Measurements from ENCODE around the gene URI1.
"Not testable (repeated sequence)": the region's sequence is repeated elsewhere in the genome, so short reads cannot be mapped to it uniquely, and the experiment has no call there.

Gene URI1

DNA sequence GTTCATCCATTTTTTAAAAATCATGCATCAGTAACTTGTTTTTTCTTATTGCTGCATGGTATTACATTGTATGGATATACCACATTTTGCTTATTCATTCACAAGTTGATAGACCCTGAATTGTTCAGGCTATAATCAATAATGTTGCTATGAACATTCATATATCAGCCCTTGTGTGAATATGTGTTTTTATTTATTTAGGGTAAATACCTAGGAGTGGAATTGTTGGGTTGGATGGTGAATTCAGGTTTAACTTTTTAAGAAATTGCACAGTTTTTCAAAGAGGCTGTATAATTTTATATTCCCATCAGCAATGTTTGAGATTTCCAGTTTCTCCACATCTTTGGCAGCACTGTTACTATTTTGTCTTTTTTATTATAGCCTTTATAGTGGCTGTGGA, 82.1 kb downstream of the URI1 start:
- DNase-seq (ENCODE audit: low read depth): no peak

DNA sequence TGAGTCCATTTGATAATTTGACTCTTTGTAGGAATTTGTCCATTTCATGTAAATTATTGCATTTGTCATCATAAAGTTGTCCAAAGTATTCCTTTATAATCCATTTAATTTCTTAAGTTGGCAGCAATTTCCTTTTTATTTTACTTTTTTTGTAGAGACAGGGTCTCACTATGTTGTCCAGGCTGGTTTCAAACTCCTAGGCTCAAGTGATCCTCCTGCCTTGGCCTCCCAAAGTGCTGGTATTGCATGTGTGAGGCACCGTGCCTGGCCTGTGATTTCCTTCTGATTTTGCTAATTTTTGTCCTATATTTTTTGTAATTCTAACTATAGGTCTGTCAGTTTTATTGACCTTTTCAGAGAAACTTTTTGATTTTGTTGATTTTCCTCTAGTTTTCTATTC, 84.9 kb downstream of the URI1 start:
- no peak for DNase-seq (ENCODE audit: low read depth)

DNA sequence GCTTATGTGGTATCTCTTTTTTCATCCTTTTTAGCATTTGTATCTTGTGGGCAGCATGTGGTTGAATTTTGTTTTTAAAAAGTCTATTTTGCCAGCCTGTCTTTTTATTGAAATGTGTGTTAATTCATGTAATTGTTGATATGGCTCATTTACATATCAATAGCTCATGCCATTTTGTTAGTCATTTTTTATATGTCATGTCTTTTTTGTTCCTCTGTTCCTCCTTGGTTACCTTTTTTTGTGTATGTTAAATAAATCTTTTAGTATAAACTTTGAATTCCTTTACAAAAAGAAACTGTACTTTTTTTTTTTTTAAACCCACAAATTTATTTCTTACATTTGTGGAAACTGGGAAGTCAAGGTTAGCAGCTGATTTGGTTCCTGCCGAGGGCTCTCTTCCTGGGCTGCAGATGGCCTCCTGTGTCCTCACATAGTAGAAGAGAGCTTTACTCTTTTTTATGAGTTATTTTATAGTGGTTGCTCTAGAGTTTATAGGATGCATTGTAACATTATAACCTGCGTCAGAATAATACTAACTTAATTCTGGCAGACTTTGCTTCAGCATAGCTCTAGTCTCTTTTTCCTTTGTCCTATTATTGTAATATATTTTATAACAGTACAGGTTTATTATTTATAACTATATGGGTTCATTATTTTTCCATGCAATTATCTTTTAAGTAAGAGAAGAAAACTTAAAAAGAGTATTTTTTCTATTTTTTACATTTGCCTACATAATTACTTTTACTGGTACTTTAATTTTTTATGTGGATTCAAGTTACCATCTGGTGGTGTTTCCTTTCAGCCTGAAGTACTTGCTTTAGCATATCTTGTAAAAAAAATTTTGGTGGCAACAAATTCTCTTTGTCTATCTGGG, 86.3 kb downstream of the URI1 start:
- DNase-seq (ENCODE audit: low read depth): no peak

DNA sequence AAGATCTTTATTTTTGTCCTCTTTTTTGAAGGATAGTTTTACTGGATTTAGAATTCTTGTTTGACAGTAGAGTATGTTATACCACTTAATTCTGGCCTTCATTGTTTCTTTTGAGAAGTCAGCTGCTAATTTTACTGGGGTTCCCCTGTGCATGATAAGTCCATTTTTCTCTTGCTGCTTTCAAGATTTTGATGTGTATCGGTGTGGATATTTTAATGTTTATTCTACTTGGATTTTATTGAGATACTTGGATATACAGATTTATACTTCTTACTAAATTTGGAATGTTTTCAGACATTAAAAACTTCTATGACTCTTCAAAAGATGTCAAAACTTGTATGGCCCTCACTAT, 86.9 kb downstream of the URI1 start:
- DNase-seq (ENCODE audit: low read depth): no peak

DNA sequence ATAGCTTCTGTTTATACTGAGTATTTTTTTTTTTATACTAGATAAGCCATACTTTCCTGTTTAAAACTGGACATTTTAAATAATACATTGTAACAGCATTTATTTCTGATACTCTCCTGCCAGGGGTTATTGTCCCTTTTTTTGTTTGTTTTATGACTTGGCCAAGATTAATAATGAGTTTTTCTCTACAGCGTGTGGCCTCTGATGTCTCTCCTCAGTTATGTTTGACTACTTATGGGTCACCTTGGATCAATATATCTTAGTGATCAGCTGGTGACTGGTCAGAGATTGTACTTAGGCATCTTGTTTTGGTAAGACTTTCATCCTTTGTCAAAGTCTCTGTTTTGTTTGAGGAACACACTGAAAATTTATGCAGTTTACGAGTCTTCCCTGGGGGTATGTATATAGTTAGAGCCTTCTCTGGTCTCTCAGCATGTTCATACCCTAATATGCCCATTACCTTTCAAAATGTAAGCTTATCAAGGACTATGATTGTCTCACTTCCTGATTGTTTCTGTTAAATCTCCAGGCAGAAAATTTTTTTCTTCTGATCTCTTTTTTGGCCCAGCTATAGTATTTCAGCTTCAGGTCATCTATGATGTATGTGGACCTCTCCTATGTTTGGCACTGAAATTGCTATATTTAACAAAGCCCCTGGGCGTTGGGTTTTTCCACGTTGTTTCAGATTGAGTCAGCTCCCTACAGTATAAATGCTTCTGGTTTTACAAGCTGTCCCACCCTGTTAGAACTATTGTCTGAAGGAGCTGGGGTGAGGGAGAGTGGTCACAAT, 87.9 kb downstream of the URI1 start:
- DNase-seq (ENCODE audit: low read depth): no peak

DNA sequence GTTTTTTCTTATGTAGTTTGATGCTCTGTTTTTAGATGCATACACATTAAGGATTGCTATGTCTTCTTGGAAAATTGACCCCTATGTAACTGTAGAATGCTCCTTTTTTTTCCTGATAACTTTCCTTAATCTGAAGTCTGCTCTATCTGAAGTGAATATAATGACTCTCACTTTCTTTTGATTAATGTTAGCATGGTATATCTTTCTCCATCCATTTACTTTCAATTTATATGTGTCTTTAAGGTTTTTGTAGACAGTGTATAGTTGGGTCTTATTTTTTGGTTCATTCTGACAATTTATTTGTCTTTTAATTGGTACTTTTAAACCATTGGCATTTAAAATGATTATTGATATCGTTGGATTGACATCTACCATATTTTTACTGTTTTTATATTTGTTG, 92.3 kb downstream of the URI1 start:
- no peak for DNase-seq (ENCODE audit: low read depth)

DNA sequence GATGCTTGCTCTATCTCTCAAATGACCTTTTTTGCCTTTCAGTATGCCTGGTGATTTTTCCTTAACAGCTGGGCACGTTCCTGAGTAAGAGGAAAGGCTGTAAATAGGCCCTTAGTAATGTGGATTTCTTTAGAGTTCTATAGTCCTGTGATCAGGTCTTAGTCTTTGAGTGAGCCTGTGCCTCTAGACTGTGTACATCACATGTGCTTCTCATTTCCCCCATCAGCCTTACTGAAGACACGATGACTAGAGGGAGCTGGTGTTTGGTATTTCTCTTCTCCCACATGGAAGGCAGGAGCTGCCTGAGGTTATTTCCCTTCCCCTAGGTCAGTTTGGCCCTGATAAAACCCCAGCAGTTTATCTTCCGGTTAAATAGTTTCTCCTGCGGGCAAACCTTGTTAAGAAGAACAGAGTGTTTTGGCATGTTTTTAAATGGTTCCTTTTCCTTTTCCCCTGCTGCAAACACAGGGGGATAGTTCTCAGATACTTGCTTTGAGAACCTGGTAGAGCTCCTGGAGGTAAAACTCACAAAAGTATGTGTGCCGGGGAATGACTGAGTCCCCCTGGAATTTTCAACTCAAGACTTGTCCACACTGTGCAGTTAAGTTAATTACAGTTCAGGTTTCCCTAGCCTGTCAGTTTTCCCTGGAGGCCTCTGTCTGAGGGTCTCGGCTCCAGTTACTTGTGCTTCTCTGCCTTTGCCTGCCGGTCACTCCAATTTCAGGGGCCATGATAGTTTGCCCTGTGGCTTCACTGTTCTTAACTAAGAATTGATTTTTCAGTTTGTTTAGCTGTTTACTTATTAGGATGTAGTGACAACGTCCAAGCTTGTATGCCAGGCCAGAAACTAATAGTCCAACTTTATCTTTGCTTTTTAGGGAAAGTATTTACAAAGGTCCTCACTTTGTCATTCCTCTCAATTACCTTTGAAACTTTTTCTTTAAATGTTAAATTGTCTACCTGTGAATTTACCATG, 94.4 kb downstream of the URI1 start:
- no peak for DNase-seq (ENCODE audit: low read depth)

DNA sequence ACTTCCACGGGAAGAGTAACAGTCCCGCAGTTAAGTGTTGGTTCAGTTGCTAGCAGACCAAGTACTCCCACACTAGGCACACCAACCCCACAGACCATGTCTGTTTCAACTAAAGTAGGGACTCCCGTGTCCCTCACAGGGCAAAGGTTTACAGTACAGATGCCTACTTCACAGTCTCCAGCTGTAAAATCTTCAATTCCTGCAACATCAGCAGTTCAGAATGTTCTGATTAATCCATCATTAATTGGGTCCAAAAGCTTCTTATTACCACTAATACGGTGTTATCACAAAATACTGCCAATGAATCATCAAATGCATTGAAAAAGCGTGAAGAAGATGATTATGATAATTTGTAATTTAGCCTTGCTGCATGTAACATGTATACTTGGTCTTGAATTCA, 95.8 kb downstream of the URI1 start:
- no peak for DNase-seq (ENCODE audit: low read depth)

DNA sequence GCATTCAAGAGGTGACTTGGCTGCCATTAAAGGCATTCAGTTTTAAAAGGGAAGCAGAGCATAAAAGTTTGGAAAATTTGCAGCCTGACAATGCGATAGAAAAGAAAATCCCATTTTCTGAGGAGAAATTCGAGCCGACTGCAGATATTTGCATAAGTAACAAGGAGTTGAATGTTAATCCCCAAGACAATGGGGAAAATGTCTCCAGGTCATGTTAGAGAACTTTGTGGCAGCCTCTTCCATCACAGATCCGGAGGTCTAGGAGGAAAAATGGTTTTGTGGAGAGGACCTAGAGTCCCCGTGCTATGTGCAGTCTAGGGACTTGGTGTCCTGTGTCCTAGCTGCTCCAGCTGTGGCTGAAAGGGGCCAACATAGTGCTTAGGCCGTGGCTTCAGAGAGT, 99.9 kb downstream of the URI1 start:
- DNase-seq (ENCODE audit: low read depth): not testable (repeated sequence)

DNA sequence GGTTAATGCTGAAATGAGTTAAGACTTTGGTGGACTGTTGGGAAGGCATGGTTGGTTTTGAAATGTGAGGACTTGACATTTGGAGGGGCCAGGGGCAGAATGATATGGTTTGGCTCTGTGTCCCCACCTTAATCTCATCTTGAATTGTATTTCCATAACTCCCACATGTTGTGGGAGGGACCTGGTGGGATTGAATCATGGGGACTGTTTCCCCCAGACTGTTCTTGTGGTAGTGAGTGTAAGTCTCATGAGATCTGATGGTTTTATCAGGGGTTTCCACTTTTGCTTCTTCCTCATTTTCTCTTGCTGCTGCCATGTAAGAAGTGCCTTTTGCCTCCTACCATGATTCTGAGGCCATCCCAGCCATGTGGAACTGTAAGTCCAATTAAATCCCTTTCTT, 101.0 kb downstream of the URI1 start:
- not testable (repeated sequence) for DNase-seq (ENCODE audit: low read depth)

DNA sequence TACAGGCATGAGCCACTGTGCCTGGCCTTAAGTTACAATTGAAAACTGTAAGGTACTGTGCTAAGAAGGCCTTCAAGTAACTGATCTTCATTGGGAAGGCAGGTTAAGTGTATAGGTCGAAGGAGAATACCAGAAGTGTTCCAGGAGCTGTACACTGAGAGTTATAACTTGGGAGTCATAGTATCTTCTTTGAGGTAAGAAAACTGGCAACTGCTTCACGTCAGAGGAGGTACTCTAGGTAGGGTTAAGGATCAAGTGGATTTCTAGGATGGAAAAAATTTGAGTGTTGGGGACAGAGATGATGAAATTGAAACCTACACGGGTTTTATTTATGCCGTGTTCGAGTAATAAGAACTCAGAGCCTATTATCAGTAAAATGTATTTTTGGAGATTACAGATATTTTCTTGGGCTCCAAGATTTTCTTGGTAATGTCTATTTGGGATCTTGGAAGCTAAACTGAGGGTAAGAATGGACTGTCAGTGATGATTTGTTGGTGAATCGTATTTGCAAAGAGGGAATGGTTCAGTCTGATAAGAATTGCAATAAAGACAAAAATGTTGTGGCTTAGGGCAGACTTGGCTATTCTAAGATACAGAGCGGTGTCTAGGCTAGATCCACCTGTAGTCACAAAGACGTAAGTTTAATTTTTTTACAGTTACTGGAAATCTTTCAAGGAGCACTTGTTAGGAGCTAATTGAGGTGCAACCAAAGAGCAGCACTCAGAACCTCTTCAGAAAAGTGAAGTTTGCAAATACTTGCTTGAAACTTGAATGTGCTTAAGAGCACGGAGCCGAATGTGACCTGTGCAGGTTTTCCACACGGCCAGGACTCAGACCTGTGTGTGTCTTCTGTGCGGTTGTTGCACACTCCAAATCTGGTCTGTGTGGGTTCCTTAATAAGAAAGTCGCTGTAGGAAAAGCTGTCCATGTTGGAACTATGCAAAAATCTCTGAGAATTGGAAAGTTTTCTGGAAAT, 102.5 kb downstream of the URI1 start:
- no peak for DNase-seq (ENCODE audit: low read depth)

DNA sequence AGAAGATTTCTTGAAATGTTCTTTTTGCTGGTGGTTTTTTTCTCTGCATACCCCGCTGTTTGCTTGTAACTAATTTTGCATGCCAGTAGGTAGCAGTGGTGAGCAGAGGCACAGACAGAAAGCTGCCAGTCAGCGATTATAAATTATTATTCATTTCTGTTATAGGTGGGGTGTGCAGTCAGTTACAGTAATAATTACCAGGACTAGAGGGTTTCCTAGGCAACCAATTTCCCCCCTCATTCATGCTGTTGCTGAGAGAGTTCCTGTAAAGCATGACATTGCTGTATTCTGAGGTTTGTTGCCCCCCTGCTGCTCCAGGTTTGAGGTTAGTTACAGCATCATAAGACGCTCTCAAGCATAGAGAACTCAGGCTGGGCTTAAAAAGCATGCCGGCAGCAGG, 104.5 kb downstream of the URI1 start:
- no peak for DNase-seq (ENCODE audit: low read depth)

DNA sequence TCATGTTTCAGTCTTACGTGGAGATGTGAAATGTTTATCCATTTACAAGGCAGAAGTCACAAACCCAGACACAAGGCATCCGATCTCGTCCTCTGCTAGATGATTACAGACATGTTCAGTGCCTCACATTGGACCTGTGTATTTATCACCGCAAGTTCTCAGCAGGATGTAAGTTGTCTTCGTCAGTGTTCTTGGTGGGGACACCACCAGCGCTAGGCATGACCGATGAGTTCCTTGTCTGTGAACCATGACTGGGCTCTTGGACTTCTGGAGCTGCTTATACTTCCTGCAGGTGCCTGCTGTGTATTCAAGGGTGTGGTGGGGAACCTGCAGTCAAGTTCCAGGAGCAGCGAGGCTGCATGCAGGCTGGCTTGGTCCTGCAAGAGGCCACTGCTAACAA, 105.4 kb downstream of the URI1 start:
- DNase-seq (ENCODE audit: low read depth): no peak

DNA sequence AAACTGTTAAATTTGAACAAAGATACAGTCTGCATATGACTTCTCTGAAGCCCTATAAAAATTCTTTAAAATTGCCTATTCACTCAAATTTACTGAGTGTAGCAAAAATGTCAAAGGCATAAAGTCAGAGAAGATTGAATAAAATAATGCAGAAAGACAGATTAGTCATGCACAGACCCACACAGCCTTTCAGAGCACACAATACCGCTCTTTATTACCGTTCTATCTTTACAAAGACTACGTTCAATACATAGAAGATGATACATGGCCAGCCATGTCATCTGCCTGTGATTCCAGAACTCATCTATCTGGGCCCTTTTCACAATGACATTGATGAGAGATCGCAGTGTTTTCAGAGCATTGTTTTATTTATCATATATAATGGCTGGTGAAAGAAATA, 107.2 kb downstream of the URI1 start:
- no peak for DNase-seq (ENCODE audit: low read depth)

DNA sequence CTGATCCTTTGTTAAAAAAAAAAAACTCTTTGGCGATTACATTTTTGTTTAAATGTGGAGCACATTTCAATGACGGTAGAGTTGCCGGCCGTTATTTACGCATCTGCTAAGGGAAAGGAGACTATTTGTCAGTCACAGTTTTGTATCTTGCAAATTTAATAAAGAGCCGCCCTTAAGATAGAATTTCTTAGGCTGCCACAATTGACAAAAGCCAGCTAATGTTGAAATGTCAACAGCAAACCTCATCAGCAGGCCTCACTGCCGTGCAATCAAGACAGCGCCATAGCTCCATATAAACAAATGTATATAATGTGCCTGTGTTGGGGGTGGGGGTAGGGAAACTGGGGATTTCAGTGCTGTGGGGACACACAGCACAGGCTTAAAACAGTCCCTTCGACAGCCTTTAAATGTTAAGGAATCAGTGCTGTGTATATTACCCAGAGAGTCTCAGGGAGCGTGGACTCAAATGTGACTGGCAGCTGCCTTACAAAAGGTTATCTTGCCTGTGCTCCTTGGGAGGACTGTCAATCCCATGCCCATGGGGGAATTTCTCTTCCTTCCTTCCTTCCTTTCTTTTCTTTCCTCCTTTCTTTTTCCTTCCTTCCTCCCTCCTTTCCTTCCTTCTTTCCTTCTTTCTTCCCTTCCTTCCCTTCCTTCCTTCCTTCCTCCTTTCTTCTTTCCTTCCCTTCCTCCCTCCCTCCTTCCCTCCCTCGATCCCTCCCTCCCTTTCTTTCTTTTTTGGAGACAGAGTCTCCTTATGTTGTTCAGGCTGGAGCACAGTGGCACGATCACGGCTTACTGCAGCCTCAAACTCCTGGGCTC, 108.0 kb downstream of the URI1 start:
- DNase-seq (ENCODE audit: low read depth): no peak

DNA sequence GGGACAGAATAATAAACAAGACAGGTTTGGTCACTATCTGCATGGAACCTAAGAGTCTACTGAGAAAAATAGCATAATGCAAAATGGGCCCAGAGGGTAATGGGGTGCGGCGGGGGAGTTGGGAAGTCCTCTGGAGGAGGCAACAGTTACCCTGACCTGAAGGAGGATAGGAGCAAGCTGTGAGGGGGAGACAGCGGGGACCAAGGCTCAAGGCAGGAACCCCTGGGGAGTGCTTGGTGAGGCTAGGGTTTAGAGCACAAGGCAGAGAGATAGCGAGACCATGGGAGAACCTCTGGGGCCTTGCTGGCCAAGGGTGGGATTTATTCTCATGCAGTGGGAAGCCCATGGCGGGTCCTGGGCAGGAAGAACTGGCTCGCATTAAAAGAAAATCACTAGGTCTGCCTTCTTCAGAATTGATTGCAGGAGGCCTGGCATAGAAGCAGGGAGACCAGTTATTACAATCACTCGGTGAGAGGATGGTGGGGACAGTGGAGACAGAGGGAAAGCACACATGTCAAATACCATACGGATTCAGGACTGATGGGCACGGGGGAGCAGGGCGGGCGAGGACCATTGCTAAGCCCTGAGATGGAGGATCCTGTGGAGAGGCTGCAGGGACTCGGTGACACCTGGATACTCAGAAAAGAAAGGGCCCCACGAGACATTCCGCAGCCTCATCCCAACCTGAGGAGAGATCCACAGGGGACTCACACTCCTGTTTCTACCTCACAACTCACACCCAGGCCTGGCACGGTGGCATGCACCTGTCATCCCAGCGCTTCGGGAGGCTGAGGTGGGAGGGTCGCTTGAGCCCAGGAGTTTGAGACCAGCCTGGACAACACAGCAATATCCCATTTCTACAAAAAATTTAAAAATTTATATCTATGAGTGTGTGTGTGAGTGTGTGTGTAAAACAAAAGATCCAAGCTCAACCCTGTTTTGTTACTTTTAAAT, 110.4 kb downstream of the URI1 start:
- DNase-seq (ENCODE audit: low read depth): no peak

DNA sequence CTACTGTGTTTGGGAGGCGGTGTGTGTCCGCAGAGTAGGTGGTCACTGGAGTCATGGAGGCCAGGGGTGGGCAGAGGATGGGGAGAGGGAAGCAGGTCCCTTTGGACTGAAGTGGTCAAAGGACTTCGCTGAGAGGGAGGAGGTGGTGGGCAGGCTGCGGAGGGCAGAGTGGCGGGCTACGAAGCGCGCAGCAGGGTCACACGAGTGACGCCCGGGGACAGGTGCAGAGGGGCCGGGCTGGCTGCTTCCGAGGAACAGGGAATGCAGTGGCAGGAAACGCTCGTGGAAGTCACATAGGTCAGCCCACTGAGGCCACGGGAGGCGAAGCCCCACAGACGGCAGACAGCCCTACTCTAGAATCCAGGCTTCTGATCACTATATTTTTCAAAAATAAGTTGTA, 111.5 kb downstream of the URI1 start:
- DNase-seq (ENCODE audit: low read depth): no peak

DNA sequence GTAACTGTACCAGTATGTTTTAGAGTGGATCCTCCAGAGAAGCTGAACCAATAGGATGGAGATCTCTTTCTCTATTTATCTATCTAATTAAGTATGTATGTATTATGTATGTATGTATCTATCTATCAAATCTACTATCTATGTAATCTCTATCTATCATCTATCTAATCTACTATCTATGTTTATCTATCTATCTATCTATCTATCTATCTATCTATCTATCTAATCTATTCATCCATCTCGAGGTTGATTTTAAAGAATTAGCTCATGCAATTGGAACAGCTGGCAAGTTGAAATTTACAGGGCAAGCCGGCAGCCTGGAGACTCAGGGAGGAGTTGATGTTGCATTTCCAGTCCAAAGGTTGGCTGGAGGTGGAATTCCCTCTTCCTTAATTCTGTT, 112.2 kb downstream of the URI1 start:
- no peak for DNase-seq (ENCODE audit: low read depth)

DNA sequence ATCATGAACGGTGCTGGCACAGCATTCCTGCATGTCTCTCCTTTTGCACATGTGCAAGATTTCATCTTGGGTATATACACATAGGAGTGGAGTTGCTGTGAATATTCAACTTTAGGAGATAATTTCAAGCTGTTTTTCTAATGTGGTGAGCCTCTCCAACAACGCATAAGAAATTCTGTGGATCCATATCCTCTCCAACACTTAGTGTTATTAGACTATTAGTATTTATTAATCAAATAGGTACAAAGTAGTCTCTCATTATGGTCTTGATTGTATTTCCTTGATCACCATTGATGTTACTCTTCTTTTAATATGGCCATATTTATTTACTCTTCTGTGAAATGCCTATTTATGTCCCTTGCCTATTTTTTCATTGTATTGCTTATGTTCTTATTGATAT, 114.5 kb downstream of the URI1 start:
- DNase-seq (ENCODE audit: low read depth): no peak
